DLD1 (cell line): ENCODE results near the gene RNASEL.
"Not testable (repeated sequence)": the region's sequence is repeated elsewhere in the genome, so short reads cannot be mapped to it uniquely, and the experiment has no call there.

ENCODE experiments used
- in situ Hi-C: cut with HindIII; loops from 2 replicates; pipeline ENCODE4 v1.10.0; 2017; ENCODE audit warnings: low sequenced_read_pairs

Gene RNASEL, protein sequence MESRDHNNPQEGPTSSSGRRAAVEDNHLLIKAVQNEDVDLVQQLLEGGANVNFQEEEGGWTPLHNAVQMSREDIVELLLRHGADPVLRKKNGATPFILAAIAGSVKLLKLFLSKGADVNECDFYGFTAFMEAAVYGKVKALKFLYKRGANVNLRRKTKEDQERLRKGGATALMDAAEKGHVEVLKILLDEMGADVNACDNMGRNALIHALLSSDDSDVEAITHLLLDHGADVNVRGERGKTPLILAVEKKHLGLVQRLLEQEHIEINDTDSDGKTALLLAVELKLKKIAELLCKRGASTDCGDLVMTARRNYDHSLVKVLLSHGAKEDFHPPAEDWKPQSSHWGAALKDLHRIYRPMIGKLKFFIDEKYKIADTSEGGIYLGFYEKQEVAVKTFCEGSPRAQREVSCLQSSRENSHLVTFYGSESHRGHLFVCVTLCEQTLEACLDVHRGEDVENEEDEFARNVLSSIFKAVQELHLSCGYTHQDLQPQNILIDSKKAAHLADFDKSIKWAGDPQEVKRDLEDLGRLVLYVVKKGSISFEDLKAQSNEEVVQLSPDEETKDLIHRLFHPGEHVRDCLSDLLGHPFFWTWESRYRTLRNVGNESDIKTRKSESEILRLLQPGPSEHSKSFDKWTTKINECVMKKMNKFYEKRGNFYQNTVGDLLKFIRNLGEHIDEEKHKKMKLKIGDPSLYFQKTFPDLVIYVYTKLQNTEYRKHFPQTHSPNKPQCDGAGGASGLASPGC

DNA sequence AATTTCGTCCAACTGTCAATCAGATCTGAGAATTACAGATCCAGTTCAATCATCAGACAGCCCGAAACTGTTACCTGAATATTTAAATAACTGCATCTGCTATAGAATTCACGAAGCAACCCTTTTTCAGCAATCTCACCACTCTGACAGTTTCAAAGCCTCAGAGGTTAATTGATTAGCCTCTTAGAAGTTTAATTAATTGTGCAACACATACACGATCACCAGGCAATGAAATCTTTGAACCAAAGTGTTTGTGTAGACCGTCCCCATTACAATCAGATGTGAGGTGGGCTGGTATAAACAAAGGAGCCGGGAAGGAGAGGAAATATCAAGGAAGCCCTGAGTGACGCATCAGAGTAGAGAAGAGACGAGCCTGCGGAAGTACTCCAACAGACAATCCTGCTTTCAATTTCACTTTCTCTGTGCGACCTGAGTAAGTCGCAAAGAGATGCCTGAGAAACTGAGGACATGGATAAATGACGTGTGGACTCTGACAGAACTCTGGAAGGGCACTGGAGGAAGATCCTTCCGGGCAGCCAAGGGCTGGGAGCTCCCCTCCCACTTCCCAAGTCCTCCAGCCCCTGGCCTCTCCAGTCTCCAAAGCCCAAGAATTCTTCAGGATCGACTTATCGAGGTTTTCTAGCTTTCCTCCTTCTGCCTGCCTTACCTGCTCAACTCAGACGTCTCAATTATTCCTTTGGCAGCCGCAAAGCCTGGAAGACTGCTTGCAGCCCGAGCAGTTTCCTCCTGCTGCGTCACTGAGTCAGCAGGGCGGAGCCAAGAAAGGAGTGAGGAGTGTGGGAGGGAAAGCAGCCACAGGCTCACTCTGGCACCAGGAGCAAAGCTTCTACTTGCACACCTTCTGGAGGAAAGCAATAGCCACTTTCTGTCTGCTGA lies at the start of gene RNASEL:
Gene RNASEL (minus strand): TSS at position 757 of the 897 bp plus-strand sequence. CDS start 2,450 bp downstream, outside the sequence.
- in situ Hi-C loops = no loop called here

- in situ Hi-C loops = no loop called here
Observed at GRCh38 chr1:182637769-182638168, 48.7 kb upstream of the RNASEL start.

- in situ Hi-C loops = no loop called here
Observed at GRCh38 chr1:182635871-182636270, 46.8 kb upstream of the RNASEL start.

- in situ Hi-C loops = no loop called here
Observed at GRCh38 chr1:182634306-182635072, 45.4 kb upstream of the RNASEL start.

- in situ Hi-C loops = no loop called here
Observed at GRCh38 chr1:182633657-182634281, 44.7 kb upstream of the RNASEL start.

DNA sequence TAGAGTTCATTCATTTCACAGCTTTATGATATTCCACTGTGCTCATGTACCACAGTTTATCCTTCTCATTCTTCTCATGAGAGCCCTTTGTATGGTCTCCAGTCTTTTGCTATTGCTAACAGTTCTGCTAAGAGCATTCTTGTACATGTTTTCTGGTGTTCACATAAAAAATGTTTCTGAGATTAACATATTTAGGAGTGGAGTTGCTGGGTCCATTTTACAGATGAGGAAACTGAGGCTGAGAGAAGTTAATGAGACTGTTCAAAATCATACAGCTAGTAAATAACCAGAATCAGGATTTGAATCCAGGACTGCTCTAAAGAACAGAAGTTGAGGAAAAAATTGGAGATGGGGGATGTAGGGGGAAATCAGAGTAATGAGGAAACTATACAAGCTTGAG lies 44.0 kb upstream of the RNASEL start:
- in situ Hi-C loops = no loop called here

DNA sequence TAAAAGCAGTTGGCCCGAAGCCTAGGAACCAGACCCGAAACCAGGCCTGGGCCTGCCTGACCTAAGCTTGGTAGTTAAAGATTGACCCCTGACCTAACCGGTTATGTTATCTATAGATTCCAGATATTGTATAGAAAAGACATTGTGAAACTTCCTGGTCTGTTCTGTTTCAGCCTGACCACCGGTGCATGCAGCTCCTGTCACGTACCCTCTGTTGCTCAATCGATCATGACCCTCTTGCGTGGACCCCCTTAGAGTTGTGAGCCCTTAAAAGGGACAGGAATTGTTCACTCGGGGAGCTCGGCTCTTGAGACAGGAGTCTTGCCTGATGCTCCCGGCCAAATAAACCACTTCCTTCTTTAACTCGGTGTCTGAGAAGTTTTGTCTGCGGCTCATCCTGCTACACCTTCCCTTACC lies 43.4 kb upstream of the RNASEL start:
- in situ Hi-C loops = not testable (repeated sequence)

GRCh38 chr1:182631954-182632353 lies 42.9 kb upstream of the RNASEL start:
- in situ Hi-C loops = no loop called here

DNA sequence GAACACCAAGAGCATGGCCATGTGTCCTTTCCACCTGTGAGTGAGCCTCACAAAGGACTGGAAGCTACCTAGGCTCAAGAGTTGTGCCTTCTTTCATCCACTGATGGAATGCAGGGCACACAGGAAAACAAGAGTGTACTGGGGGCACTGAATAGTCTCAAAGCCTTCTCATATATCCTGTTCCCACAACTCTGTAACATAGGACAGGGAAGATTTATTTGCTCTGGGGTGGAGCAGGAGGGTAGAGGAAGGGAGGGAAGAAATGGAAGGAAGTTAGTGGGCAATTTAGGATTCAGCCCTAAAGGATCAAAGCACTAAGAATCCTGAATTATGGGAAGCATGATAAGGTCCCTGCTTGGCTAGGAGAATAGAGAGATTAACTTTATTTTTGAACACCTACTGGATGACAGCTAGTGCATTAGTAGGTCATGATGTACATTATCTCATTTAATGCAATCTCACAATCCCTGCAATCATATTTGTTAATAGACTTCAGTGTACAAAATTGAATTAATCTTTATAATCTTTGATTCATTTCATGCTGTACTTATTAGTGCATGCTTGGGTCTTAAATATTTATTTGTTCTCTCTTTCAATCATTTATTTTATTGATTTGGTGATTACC lies 42.1 kb upstream of the RNASEL start:
- in situ Hi-C loops = no loop called here

DNA sequence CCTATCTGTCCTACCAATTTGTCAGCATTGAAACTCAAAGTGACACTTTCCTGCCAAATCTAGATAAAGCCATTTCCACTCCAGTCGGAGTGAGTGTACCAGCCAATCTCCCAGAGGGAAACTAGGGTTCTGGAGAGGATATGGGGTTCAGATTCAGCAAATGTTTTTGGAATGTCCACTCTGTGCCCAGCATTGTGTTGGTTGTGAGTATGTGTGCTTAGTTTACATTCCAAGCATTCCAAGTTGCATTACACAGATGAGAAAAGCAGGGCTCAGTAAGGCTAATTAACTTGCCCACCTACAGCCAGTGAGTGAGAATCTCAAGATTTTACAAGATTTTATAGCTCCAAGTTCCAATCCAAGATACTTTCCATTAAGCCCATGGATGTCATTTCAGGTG lies 41.5 kb upstream of the RNASEL start:
- in situ Hi-C loops = no loop called here

DNA sequence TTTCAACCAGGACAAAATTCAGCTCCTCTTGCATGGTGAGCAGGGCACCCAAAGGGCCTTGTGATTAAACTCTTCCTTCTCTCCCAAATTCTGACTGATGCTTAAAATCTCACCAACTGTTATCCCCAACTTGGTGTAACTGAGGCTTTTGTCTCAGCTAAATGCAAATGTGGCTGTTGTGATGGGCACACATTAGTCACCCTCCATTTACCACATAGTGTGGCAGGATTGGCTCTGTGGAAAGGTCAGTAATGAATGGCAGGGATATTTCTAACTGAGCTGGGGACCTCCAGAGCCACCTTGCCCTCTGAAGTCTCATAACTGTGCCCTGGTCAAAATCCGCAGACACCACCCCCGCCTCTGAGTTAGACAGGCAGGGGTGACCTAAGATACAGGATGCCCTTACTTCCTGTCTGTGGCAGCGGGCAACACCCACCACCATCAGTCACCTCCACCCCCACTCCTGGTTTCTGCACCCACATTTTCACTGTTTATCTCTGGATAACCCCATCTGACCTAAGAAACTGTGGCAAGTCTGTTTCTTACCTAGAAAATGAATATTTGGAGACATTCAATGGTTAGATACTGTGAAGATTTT lies 40.5 kb upstream of the RNASEL start:
- in situ Hi-C loops = no loop called here

DNA sequence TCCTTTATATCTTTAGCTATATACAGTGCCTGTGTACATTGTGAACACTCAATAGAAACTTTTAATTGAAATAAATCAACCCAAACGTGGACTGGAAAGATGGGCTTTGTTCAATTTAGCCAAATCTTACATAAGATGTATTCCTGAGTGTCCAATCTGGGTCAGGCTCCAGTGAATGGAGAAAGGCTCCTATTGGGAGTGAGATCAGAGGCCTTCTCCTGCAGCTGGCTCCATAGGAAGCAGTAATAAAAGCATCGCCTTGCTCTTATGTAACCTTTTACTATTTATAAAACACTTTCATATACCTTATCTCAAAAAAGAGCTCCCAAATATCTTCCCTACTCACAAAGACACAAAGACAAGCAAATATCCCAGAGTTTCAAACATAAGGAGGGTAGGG lies 40.0 kb upstream of the RNASEL start:
- in situ Hi-C loops = no loop called here

DNA sequence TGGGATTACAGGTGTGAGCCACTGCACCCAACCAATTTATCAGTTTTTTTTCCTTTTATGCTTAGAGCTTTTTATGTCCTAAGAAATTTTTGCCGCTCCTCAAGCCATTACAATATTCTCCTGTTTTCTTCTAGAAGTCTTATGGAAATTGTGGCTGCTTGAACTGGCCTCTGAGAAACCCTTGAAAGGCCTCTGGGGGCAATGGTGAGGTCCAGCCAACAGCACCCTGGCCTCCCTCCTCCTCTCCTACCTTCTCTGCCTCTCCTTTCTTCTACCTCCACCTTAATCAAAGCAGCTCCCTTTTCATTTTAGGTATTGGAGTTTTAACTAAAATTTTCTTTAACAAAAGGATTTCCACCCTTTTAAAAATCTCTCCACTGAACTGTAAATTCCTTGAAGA lies 39.6 kb upstream of the RNASEL start:
- in situ Hi-C loops = no loop called here

- in situ Hi-C loops = no loop called here
Observed at GRCh38 chr1:182627622-182628021, 38.6 kb upstream of the RNASEL start.

DNA sequence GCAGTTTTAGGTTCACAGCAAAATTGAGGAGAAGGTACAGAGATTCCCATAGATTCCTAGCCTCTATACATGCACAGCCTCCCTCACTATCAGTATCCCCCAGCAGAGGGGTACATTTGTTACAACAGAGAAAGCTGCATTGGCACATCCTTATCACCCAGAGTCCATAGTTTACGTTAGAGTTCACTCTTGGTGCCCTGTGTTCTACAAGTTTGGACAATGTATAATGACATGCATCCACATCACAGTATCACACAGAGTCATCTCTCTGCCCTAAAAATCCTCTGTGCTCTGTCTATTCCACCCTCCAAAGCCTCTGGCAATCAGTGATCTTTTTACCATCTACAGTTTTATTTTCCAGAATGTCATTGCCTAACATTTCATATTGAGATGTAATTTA lies 37.5 kb upstream of the RNASEL start:
- in situ Hi-C loops = no loop called here

- in situ Hi-C loops = no loop called here
Observed at GRCh38 chr1:182625719-182626504, 36.9 kb upstream of the RNASEL start.

DNA sequence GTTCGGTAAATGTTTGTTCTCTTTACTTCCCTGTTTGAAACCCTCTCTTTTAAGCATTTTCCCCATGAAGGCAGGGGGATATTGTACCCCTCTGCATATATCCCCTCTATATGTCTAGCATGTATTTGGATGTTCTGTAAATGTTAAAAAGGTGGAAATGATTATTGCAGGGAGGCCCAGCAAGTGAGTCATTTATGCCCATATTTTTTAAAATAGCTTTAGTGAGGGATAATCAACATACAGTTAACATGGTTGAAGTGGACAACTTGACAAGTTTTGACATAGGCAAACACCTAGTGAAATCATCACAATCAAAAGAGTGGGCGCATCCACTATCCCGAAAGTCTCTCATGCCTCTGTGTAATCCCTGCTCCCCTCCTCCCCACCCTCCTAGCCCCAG lies 36.0 kb upstream of the RNASEL start:
- in situ Hi-C loops = no loop called here

- in situ Hi-C loops = no loop called here
Observed at GRCh38 chr1:182624577-182624976, 35.5 kb upstream of the RNASEL start.
